WTC11 (cell line): ENCODE measurements around the gene RDH12. TPM values are rescaled to one million over a fixed set of nuclear protein-coding genes. Genes with fewer than 3 reads are reported as not detected.

Source experiments
- ATAC-seq: fragments of 200-7000 bp; cut with Tn5 transposase; 2 replicates; pipeline ENCODE4 v1.10.0; 2021; ENCODE audit warnings: mild to moderate bottlenecking, moderate library complexity
- CTCF ChIA-PET: fragments of 300-600 bp; sonication (Branson Sonifier 250); formaldehyde crosslinking; loops from one replicate; lab custom pipeline; 2021; ENCODE audit warnings: antibody characterized with exemption; lab: Charles Lee
- POLR2A ChIA-PET: fragments of 350-600 bp; sonication (Branson Sonifier 250); formaldehyde crosslinking; loops from one replicate; lab custom pipeline; 2021; ENCODE audit warnings: antibody characterized with exemption; lab: Charles Lee
- DNase-seq: peaks from one replicate; pipeline ENCODE4 v3.0.0; 2021; ENCODE audit warnings: low spot score
- H3K27ac Mint-ChIP-seq: 2 replicates; pipeline ENCODE4 v1.8.0; 2021; ENCODE audit warnings: mixed read lengths
- H3K27me3 Mint-ChIP-seq: 2 replicates; pipeline ENCODE4 v1.8.0; 2021; ENCODE audit warnings: low read depth, mild to moderate bottlenecking, moderate library complexity, mixed read lengths
- H3K36me3 Mint-ChIP-seq: 2 replicates; pipeline ENCODE4 v1.8.0; 2021; ENCODE audit warnings: mixed read lengths
- H3K4me1 Mint-ChIP-seq: 2 replicates; pipeline ENCODE4 v1.8.0; 2022; ENCODE audit warnings: mixed read lengths
- H3K4me3 Mint-ChIP-seq: 2 replicates; pipeline ENCODE4 v1.8.0; 2021; ENCODE audit warnings: mild to moderate bottlenecking, moderate library complexity, mixed read lengths
- H3K9me3 Mint-ChIP-seq: 2 replicates; pipeline ENCODE4 v1.8.0; 2021; ENCODE audit warnings: mixed read lengths
- ETV6 ChIP-seq: sonication (generic); formaldehyde crosslinking; IDR thresholded peaks from 2 replicates; pipeline ENCODE4 v1.8.1; 2022; ENCODE audit warnings: mild to moderate bottlenecking, missing genetic modification reagents
- FOXP1 ChIP-seq: sonication (generic); formaldehyde crosslinking; IDR thresholded peaks from 2 replicates; pipeline ENCODE4 v1.8.0; 2022; ENCODE audit warnings: missing genetic modification reagents, mild to moderate bottlenecking, moderate library complexity, borderline replicate concordance
- HMGA2 ChIP-seq: fragments of 250-450 bp; sonication (Bioruptor Pico); IDR thresholded peaks from 2 replicates; pipeline ENCODE4 v1.4.0; 2021; ENCODE audit warnings: mild to moderate bottlenecking, moderate library complexity
- JUN ChIP-seq: sonication (generic); formaldehyde crosslinking; IDR thresholded peaks from 2 replicates; pipeline ENCODE4 v1.8.0; 2023; ENCODE audit warnings: mild to moderate bottlenecking, missing genetic modification reagents
- OVOL2 ChIP-seq: fragments of 250-450 bp; sonication (Bioruptor Pico); IDR thresholded peaks from 2 replicates; pipeline ENCODE4 v1.9.0; 2021; ENCODE audit warnings: mild to moderate bottlenecking, borderline replicate concordance
- PREB ChIP-seq: sonication (generic); formaldehyde crosslinking; IDR thresholded peaks from 2 replicates; pipeline ENCODE4 v1.8.1; 2022; ENCODE audit warnings: mild to moderate bottlenecking, missing genetic modification reagents, moderate library complexity, borderline replicate concordance
- PRRX2 ChIP-seq: fragments of 250-450 bp; sonication (Bioruptor Pico); IDR thresholded peaks from 2 replicates; pipeline ENCODE4 v1.8.0; 2021; ENCODE audit warnings: mild to moderate bottlenecking
- SP1 ChIP-seq: sonication (generic); formaldehyde crosslinking; conservative IDR thresholded peaks from 2 replicates; pipeline ENCODE4 v1.8.1; 2022; ENCODE audit warnings: missing genetic modification reagents
- ZNF121 ChIP-seq: sonication (generic); formaldehyde crosslinking; IDR thresholded peaks from 2 replicates; pipeline ENCODE4 v1.8.0; 2023; ENCODE audit warnings: missing genetic modification reagents
- ZNF532 ChIP-seq: fragments of 250-450 bp; sonication (Bioruptor Pico); IDR thresholded peaks from 2 replicates; pipeline ENCODE4 v1.9.0; 2021; ENCODE audit warnings: mild to moderate bottlenecking, borderline replicate concordance
- total RNA-seq: library from RNA; stranded (reverse); gene quantifications from 3 replicates; pipeline ENCODE4 v1.2.3, GENCODE V29; 2021
- TF ChIP-seq, protein P1 (sequence below): sonication (generic); formaldehyde crosslinking; IDR thresholded peaks from 2 replicates; pipeline ENCODE4 v1.8.0; 2023; ENCODE audit warnings: missing genetic modification reagents, mild to moderate bottlenecking, borderline replicate concordance
- TF ChIP-seq, protein P2 (sequence below): sonication (generic); formaldehyde crosslinking; IDR thresholded peaks from 2 replicates; pipeline ENCODE4 v1.8.1; 2022; ENCODE audit warnings: low read depth, mild to moderate bottlenecking, moderate library complexity, missing genetic modification reagents, borderline replicate concordance
- TF ChIP-seq, protein P3 (sequence below): sonication (generic); formaldehyde crosslinking; IDR thresholded peaks from 2 replicates; pipeline ENCODE4 v1.8.1; 2022; ENCODE audit warnings: low read depth, missing genetic modification reagents, borderline replicate concordance

Gene RDH12
- total RNA-seq, 1 experiment from 2014 or later, result 0.77 TPM

DNA sequence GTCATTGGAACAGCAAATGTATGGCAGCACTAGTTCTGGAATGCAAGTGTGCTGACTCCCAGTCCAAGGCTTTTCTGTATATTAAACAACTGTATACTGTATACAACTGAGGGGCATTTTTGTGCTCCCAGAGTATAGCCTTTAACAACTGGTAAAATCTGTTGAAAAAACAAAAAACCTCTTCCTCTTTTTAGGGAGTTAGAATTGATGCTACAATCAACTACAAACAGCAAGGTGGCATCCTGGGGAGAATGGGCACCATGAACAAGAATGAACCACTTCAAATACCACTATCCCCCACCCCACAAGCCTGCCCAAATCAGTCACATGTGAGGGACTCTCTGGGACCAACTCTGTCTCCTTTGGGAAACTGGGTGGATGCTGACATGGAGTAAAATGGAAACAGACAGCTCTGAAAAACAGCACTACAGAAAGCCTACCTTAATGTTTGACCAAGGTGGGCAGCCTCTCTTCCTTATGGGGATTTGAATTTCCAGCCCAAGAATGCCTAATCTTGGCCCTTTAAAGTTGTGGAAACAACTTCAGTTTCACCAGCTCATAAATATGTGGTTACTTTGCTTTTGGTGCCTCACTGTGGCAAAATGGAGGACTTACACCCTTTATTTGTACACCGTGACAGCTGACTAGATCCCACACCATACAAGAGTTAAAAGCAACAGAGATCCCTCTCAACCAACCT lies 34.8 kb upstream of the RDH12 start:
- Mint-ChIP-seq H3K27ac (peak overlapping the region; percentile 85), H3K36me3 (peaks cover 5% of the 10 kb centered on the region), H3K9me3 (no peaks in the 10 kb centered on the region), H3K27me3 (no peaks in the 10 kb centered on the region), H3K4me3 (no peak overlapping the region), H3K4me1 (peaks cover 13% of the 10 kb centered on the region)
- no peak for TF ChIP-seq JUN (CRISPR knock-in tag)
- peak; percentile 88 for TF ChIP-seq ZNF121 (CRISPR knock-in tag)
- POLR2A ChIA-PET, result interaction anchor here (1.0 to 1.3 kb wide), 4 partner anchors 25 to 47 kb away, joined by 3 to 5 read pairs (median 4); partner anchors contain the start of gene RDH11
- DNase-seq (no peak), ATAC-seq (peak; percentile 93)
- CTCF ChIA-PET, result interaction anchor here (0.6 to 4.0 kb wide), 25 partner anchors 8 to 307 kb away, joined by 3 to 49 read pairs (median 4); partner anchors contain the start of genes ARG2, ATP6V1D, EIF2S1 and PIGH

- Mint-ChIP-seq H3K9me3 (no peaks in the 10 kb centered on the region), H3K4me1 (peaks cover 21% of the 10 kb centered on the region), H3K36me3 (no peaks in the 10 kb centered on the region), H3K4me3 (no peak overlapping the region), H3K27ac (no peak overlapping the region), H3K27me3 (no peaks in the 10 kb centered on the region)
- DNase-seq, result no peak
- ChIA-PET POLR2A (no interaction called here), CTCF (interaction anchor here (1.0 to 3.2 kb wide), 5 partner anchors 36 to 142 kb away, joined by 3 to 30 read pairs (median 7); partner anchors contain the start of genes ARG2 and PIGH)
- TF ChIP-seq PRRX2 (CRISPR knock-in tag), result no peak
- TF ChIP-seq, protein P1, sequence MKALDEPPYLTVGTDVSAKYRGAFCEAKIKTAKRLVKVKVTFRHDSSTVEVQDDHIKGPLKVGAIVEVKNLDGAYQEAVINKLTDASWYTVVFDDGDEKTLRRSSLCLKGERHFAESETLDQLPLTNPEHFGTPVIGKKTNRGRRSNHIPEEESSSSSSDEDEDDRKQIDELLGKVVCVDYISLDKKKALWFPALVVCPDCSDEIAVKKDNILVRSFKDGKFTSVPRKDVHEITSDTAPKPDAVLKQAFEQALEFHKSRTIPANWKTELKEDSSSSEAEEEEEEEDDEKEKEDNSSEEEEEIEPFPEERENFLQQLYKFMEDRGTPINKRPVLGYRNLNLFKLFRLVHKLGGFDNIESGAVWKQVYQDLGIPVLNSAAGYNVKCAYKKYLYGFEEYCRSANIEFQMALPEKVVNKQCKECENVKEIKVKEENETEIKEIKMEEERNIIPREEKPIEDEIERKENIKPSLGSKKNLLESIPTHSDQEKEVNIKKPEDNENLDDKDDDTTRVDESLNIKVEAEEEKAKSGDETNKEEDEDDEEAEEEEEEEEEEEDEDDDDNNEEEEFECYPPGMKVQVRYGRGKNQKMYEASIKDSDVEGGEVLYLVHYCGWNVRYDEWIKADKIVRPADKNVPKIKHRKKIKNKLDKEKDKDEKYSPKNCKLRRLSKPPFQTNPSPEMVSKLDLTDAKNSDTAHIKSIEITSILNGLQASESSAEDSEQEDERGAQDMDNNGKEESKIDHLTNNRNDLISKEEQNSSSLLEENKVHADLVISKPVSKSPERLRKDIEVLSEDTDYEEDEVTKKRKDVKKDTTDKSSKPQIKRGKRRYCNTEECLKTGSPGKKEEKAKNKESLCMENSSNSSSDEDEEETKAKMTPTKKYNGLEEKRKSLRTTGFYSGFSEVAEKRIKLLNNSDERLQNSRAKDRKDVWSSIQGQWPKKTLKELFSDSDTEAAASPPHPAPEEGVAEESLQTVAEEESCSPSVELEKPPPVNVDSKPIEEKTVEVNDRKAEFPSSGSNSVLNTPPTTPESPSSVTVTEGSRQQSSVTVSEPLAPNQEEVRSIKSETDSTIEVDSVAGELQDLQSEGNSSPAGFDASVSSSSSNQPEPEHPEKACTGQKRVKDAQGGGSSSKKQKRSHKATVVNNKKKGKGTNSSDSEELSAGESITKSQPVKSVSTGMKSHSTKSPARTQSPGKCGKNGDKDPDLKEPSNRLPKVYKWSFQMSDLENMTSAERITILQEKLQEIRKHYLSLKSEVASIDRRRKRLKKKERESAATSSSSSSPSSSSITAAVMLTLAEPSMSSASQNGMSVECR (CRISPR knock-in tag), result no peak
- no peak for TF ChIP-seq HMGA2 (CRISPR knock-in tag)
- TF ChIP-seq OVOL2 (CRISPR knock-in tag), result no peak
- no peak for TF ChIP-seq ZNF532 (CRISPR knock-in tag)
- TF ChIP-seq SP1 (CRISPR knock-in tag), result no peak
- TF ChIP-seq PREB (CRISPR knock-in tag), result no peak
- TF ChIP-seq, protein P2, sequence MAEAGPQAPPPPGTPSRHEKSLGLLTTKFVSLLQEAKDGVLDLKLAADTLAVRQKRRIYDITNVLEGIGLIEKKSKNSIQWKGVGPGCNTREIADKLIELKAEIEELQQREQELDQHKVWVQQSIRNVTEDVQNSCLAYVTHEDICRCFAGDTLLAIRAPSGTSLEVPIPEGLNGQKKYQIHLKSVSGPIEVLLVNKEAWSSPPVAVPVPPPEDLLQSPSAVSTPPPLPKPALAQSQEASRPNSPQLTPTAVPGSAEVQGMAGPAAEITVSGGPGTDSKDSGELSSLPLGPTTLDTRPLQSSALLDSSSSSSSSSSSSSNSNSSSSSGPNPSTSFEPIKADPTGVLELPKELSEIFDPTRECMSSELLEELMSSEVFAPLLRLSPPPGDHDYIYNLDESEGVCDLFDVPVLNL (CRISPR knock-in tag), result no peak
- no peak for TF ChIP-seq FOXP1 (CRISPR knock-in tag)
- no peak for TF ChIP-seq ETV6 (CRISPR knock-in tag)
- TF ChIP-seq, protein P3, sequence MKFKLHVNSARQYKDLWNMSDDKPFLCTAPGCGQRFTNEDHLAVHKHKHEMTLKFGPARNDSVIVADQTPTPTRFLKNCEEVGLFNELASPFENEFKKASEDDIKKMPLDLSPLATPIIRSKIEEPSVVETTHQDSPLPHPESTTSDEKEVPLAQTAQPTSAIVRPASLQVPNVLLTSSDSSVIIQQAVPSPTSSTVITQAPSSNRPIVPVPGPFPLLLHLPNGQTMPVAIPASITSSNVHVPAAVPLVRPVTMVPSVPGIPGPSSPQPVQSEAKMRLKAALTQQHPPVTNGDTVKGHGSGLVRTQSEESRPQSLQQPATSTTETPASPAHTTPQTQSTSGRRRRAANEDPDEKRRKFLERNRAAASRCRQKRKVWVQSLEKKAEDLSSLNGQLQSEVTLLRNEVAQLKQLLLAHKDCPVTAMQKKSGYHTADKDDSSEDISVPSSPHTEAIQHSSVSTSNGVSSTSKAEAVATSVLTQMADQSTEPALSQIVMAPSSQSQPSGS, result no peak
- no peak for TF ChIP-seq JUN (CRISPR knock-in tag)
- ATAC-seq, result no peak
Observed at GRCh38 chr14:67668559-67668958, 33.1 kb upstream of the RDH12 start.
